Inflammatory macrophage treated with lipopolysaccharide for 4 hours (primary cell): ENCODE results near the gene TGM3.

Source experiments
- DNase-seq: peaks from one replicate; pipeline ENCODE4 v3.0.0-alpha.2; 2020

Gene TGM3

GRCh38 chr20:2340823-2341222 is 45.0 kb downstream of the TGM3 start:
- DNase-seq, result no peak

- no peak for DNase-seq
Measured at GRCh38 chr20:2341336-2341735, 45.5 kb downstream of the TGM3 start.

DNA sequence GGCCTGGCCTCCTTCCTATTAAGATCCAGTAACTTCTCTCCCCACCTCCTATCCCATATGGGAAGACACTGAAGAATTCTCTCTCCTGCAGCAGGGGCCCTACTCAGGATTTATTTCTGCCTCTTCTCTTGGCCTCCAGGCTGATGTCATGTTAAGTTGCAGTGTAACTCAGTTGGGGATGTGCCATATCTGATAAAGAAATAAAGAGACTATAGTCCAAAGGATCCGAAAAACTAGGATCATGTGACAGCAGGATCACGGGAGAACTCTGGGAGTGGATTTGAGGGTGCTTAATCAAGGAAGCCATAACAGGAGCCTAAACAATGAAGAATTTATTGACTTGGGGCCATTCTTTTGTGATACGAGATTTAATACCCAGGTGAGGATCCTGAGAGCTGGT is 46.4 kb downstream of the TGM3 start:
- DNase-seq, result no peak

- no peak for DNase-seq
Measured at GRCh38 chr20:2346188-2346587, 50.4 kb downstream of the TGM3 start.

DNA sequence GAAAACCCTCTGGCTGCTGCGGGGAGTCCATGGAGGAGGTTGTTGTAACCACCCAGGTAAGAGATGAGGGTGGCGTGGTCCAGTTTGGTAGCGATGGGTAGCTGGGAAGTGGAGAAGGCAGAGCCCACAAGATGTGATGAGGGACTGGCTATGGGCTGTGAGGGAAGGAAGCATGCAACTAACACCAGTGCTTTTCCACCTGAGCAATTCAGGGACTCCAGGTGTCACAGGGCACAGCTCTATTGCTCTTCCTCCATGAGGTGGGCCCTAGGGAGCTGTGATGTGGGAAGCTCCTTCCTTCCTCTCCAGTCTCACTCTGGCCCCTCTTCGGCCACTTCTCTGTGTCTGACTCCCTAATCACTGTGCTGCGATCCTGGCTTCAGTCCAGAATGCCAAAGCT is 52.5 kb downstream of the TGM3 start:
- no peak for DNase-seq

GRCh38 chr20:2349801-2350200 is 54.0 kb downstream of the TGM3 start:
- no peak for DNase-seq

GRCh38 chr20:2350606-2351005 is 54.8 kb downstream of the TGM3 start:
- no peak for DNase-seq

GRCh38 chr20:2353231-2353630 is 57.4 kb downstream of the TGM3 start:
- no peak for DNase-seq

DNA sequence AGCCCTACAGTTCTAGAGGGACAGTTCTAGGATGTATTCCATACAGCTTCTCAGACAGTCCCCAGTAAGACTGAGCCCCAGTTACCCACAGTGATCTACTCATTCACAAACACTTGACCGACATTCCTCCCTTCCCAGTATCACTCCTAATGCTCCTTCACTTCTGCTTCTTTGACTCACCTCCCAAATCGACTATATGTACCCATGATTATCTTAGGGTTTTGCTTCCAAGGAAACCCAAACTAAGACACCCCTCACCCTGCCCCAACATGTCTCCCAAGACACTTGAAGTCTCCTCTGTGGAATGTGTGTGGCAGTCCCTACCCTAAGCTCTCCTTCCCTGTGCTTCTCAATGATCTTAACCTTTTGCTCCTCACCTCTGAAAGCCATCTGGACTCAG is 61.3 kb downstream of the TGM3 start:
- no peak for DNase-seq

DNA sequence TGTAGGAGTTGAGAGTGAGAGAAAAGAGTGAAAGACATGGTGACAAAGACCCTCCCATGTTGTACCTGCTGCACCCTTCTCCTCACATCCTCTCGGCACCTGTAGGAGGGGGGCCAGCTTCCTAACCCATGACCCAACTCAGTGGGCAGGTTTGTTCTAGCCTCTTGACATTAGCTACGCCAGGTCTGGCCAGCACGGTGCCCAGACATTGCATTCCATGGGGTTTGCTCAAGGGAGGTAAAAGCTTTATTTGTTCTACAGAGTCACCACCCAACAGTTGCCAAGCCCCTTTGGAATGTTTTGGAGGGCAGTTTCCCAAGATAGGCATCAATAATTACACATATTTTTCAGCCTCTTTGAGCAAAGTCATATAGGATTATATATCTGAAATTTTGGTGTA is 62.2 kb downstream of the TGM3 start:
- DNase-seq, result no peak

DNA sequence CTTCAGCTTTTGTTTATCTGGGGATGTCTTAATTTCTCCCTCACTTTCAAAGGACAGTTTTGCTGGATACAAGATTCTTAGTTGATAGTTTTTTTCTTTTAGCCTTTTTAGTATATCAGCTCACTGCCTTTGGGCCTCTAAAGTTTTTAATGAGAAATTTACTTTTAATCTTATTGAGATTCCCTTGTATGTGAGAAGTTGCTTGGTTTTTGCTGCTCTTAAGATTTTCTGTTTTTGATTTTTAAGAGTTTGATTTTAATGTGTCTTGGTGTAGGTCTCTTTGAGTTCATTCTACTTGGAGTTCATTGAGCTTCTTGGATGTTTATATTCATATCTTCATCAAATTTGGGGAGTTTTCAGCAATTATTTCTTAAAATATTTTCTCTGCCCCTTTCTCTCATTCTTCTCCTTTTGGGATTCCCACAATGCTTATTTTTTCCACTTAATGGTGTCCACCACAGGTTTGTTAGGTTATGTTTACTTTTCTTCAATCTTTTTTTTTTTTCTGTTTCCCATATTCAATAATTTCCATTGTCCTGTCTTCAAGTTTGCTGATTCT is 65.3 kb downstream of the TGM3 start:
- no peak for DNase-seq

- DNase-seq, result no peak
Measured at GRCh38 chr20:2363187-2363586, 67.4 kb downstream of the TGM3 start.

GRCh38 chr20:2363587-2363986 is 67.8 kb downstream of the TGM3 start:
- DNase-seq, result no peak

DNA sequence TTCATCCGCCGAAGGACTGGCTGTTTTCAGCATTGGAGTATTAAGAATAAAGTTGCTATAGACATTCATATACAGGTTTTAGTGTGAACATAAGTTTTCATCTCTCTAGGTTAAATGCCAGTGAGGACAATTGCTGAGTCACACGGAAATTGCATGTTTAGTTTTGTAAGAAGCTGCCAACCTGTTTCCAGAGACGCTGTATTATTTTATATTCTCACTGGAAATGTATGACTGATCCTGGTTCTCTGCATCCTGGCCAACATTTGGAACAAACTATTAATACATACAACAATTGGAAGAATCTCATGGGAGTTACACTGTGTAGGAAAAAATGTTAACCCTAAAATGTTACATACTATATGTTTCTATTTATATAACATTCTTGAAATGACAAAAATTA is 68.2 kb downstream of the TGM3 start:
- no peak for DNase-seq

DNA sequence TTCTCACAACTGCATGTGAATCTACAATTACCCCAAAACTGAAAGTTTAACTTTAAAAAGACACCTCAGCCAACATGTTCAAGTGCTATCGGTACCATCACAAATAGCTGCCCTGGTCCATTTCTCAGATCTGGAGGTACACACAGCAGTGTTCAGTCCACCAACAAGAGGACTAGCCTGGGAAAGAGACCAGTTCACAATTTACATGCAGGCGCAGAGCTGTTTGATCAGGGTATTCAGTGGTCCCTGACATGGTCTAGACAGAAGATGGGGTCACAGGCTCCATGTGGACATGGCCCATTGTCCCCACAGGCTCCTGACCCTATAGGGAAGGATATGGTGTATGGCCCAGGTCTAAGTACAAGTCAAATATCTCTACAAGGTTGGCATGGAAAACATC is 69.3 kb downstream of the TGM3 start:
- DNase-seq, result no peak

- DNase-seq, result no peak
Measured at GRCh38 chr20:2365666-2366065, 69.9 kb downstream of the TGM3 start.

- DNase-seq, result no peak
Measured at GRCh38 chr20:2368621-2369020, 72.8 kb downstream of the TGM3 start.

- DNase-seq, result no peak
Measured at GRCh38 chr20:2373098-2373497, 77.3 kb downstream of the TGM3 start.

- no peak for DNase-seq
Measured at GRCh38 chr20:2374346-2375125, 78.7 kb downstream of the TGM3 start.

GRCh38 chr20:2378893-2379292 is 83.1 kb downstream of the TGM3 start:
- DNase-seq, result no peak

- DNase-seq, result no peak
Measured at GRCh38 chr20:2379511-2380229, 83.9 kb downstream of the TGM3 start.

DNA sequence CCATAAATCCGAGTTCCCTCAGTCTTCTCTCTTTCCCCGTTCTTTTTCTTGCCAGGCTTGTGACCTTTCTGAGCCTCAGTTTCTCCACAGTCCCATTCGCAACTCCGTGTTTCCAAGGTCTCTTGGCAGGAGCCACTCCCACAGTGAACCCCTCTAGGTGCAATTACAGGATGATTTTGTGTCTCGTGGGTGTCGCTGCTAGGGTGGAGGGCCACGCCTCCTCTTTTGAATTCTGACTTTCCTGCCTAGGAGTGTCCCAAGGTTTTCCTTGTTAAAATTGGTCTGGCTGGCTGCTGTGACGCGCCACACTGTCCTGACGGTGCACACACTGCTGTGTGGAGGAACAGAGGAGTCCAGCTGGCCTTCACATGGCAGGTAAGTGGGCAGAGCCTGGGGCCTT is 84.8 kb downstream of the TGM3 start, which contains the start of gene TGM6:
TSS of gene TGM6 (plus strand) at position 301 of the 400 bp plus-strand sequence. CDS start at position 369, 68 bp downstream.
- no peak for DNase-seq

DNA sequence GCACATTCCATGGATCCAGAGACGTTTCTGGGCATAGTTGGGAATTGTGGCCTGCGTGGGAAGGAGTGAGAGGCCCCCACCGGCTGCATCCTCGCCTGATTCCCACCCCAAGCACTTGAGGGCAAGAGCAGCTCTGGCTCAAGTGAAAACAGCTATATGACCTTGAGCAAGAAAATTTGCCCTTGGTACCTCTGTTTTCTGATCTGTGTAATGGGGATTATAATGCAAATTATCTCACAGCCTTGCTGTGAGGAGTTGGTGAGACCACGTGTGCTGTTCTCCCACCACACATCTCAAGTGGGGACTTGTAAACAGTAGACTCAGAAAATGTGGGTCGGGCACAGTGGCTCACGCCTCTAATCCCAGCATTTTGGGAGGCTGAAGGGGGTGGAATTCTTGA is 85.5 kb downstream of the TGM3 start:
- no peak for DNase-seq

GRCh38 chr20:2382833-2383232 is 87.0 kb downstream of the TGM3 start:
- DNase-seq, result no peak
